Neutrophil (primary cell): ENCODE results near the gene SLC31A1.

ENCODE experiments used
- H3K27ac ChIP-seq: fragments of 200-600 bp; sonication (generic); 2 replicates; pipeline ENCODE4 v1.5.1; 2016; ENCODE audit warnings: mild to moderate bottlenecking, moderate library complexity
- H3K27me3 ChIP-seq: fragments of 200-600 bp; sonication (generic); 2 replicates; pipeline ENCODE4 v1.6.0; 2016; ENCODE audit warnings: mild to moderate bottlenecking
- H3K36me3 ChIP-seq: fragments of 200-600 bp; sonication (generic); 2 replicates; pipeline ENCODE4 v1.5.1; 2017
- H3K4me1 ChIP-seq, 2 experiments: fragments of 200-600 bp in 1 of 2; sonication (generic) in 1 of 2; 1 replicate in 1 of 2; 2 replicates in 1 of 2; pipeline versions ENCODE4 v1.5.1 to v1.6.1; 2013 to 2016; ENCODE audit warnings: low read depth in 1 of 2, low read length in 1 of 2, mild to moderate bottlenecking in 1 of 2, moderate library complexity in 1 of 2; ENCODE audit not compliant: control insufficient read depth in 1 of 2, insufficient read depth in 1 of 2
- H3K4me3 ChIP-seq, 2 experiments: fragments of 200-600 bp in 1 of 2; sonication (generic) in 1 of 2; 1 replicate in 1 of 2; 2 replicates in 1 of 2; pipeline ENCODE4 v1.5.1; 2013 to 2016; ENCODE audit warnings: low read depth in 1 of 2, low read length in 1 of 2, mild to moderate bottlenecking in 1 of 2, moderate library complexity in 1 of 2
- H3K9me3 ChIP-seq: fragments of 200-600 bp; sonication (generic); 2 replicates; pipeline ENCODE4 v1.5.1; 2016
- TF ChIP-seq, protein P1 (sequence below): fragments of 200-600 bp; sonication (generic); IDR thresholded peaks from 2 replicates; pipeline ENCODE4 v1.5.1; 2016; ENCODE audit warnings: antibody characterized with exemption

SLC31A1 gene

DNA sequence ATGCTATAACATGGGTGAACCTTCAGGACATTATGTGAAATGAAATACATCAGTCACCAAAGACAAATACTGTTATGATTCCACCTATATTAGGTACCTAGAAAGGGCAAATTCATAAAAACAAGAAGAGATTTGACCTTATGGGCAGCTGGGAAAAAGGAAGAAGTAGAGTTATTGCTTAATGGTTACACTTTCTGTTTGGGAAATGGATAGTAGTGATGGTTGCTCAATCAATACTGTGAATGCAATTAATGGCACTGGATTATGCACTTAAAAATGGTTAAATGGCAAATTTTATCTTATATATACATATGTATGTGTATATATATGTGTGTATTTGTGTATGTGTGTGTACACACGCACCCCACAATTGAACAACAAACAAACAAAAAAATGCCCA, 15.5 kb upstream of the SLC31A1 start:
- Histone ChIP-seq H3K9me3 (no peaks in the 10 kb centered on the region), H3K4me1 (peaks cover 22% of the 10 kb centered on the region in 2 experiments), H3K4me3 (no peak overlapping the region), H3K36me3 (peaks cover 43% of the 10 kb centered on the region), H3K27ac (peak overlapping the region; percentile 73), H3K27me3 (no peaks in the 10 kb centered on the region)
- TF ChIP-seq, protein P1, sequence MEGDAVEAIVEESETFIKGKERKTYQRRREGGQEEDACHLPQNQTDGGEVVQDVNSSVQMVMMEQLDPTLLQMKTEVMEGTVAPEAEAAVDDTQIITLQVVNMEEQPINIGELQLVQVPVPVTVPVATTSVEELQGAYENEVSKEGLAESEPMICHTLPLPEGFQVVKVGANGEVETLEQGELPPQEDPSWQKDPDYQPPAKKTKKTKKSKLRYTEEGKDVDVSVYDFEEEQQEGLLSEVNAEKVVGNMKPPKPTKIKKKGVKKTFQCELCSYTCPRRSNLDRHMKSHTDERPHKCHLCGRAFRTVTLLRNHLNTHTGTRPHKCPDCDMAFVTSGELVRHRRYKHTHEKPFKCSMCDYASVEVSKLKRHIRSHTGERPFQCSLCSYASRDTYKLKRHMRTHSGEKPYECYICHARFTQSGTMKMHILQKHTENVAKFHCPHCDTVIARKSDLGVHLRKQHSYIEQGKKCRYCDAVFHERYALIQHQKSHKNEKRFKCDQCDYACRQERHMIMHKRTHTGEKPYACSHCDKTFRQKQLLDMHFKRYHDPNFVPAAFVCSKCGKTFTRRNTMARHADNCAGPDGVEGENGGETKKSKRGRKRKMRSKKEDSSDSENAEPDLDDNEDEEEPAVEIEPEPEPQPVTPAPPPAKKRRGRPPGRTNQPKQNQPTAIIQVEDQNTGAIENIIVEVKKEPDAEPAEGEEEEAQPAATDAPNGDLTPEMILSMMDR = no peak

DNA sequence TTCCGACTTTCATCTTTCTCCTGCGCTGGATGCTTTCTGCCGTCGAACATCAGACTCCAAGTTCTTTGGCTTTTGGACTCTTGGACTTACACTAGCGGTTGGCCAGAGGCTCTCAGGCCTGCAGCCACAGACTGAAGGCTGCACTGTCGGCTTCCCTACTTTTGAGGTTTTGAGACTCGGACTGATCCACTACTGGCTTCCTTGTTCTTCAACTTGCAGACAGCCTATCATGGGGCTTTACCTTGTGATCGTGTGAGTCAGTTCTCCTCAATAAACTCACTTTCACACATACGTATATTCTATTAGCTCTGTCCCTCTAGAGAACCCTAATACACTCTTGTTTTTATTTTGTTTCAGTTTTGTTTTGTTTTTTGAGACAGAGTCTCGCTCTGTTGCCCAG, 10.5 kb upstream of the SLC31A1 start:
- no peak overlapping the region for H3K27ac ChIP-seq
- H3K36me3 ChIP-seq = peaks cover 27% of the 10 kb centered on the region
- no peak overlapping the region for H3K4me3 ChIP-seq
- H3K4me1 ChIP-seq = peaks cover 14 to 15% of the 10 kb centered on the region in 2 experiments
- H3K27me3 ChIP-seq = no peaks in the 10 kb centered on the region
- TF ChIP-seq, protein P1 = no peak
- no peaks in the 10 kb centered on the region for H3K9me3 ChIP-seq

DNA sequence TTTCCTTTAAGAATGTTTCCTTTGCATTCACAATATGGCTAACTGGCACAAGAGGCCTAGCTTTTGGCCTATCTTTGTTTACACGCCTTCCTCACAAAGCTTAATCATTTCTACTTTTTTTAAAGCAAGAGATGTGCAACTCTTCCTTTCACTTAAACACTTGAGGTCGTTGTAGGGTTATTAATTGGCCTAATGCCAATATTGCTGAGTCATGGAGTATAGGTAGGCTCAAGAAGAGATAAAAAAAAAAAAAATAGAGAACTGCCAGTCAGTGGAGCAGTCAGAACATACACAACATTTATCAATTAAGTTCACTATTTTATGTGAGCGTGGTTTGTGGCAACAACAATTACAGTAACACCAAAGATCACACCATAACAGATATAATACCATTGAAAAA, 6.2 kb upstream of the SLC31A1 start:
- TF ChIP-seq, protein P1 = no peak
- H3K4me3 ChIP-seq = no peak overlapping the region
- H3K27ac ChIP-seq = peak overlapping the region; percentile 37
- H3K36me3 ChIP-seq = peaks cover 12% of the 10 kb centered on the region
- H3K4me1 ChIP-seq = peaks cover 22 to 24% of the 10 kb centered on the region in 2 experiments
- H3K9me3 ChIP-seq = no peaks in the 10 kb centered on the region
- no peaks in the 10 kb centered on the region for H3K27me3 ChIP-seq

DNA sequence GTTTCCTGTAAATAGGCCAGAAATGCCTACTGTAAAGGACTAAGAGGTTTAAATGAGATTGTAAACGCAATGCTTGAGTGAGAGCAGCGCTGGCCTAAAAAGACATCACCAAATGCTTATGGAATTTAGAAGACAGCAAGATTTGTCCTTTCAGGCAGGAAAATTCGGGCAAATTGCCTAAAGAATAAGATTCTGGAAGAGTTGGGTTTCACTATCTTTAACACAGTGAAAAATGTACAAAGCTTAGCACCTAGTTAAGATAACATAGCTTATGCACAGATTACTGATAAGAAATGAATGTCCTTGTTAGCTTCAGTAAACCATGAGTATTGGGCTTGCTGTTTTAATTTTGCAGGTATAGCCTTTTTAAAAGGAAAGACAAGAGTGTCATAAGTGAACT, 4.9 kb upstream of the SLC31A1 start:
- TF ChIP-seq, protein P1 = no peak
- no peak overlapping the region for H3K4me3 ChIP-seq
- no peaks in the 10 kb centered on the region for H3K27me3 ChIP-seq
- H3K9me3 ChIP-seq = no peaks in the 10 kb centered on the region
- H3K27ac ChIP-seq = no peak overlapping the region
- H3K36me3 ChIP-seq = no peaks in the 10 kb centered on the region
- H3K4me1 ChIP-seq = peaks cover 31 to 33% of the 10 kb centered on the region in 2 experiments

DNA sequence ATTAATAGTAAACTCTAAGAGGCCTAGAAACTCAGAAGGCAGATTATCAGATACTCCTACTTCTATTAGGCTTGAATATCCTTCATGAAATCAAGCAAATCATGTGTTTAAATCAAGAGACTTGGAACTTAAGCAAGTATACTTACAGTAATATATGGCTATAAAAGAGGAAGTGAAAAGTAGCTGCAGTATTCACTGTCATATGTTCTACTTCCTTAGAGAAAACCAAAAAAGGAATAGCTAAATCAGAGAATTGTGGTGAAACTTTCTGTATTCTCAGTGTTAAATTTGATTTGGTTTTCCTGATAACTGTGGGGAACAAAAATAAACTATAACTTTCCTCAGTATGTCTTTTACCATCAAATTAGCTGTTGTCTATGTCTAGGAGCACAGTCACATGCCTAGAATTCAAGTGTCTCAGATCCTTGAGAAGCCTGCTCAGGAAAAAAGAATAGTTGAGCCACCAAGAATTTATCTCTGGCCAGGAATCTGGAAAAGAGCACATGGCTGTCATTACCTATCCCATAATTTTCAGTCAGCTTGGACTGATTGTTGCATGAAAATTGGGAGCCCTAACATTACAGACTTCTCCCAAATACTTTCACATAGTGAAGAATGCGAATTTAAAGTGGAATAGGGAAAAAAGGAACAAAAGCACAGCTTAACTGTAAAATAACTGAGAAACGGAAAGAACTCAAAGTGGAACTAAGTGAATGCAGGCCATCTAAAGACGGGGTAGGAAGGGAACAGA, 2.0 kb upstream of the SLC31A1 start:
- no peaks in the 10 kb centered on the region for H3K9me3 ChIP-seq
- no peaks in the 10 kb centered on the region for H3K27me3 ChIP-seq
- H3K4me1 ChIP-seq = peaks cover 59 to 61% of the 10 kb centered on the region in 2 experiments
- peak overlapping the region; percentile 82 for H3K27ac ChIP-seq
- no peaks in the 10 kb centered on the region for H3K36me3 ChIP-seq
- peak overlapping the region; percentile 87 to 93 for H3K4me3 ChIP-seq
- TF ChIP-seq, protein P1 = no peak
